IMR-90 (cell line): ENCODE results near the gene KLHL29.

Experiments used
- BHLHE40 ChIP-seq: fragments of 150-350 bp; IDR thresholded peaks from 2 replicates; pipeline ENCODE4 v1.6.1; 2016; ENCODE audit warnings: mild to moderate bottlenecking, low read depth, low read length
- CEBPB ChIP-seq: IDR thresholded peaks from 2 replicates; pipeline ENCODE4 v1.6.1; 2012; ENCODE audit warnings: low read depth, low read length, improper control_type of control experiment
- FOS ChIP-seq: fragments of 150-350 bp; IDR thresholded peaks from 2 replicates; pipeline ENCODE4 v1.6.1; 2016; ENCODE audit warnings: low read depth, low read length
- NFE2L2 ChIP-seq: fragments of 150-350 bp; IDR thresholded peaks from 2 replicates; pipeline ENCODE4 v1.6.1; 2016; ENCODE audit warnings: low read depth, mild to moderate bottlenecking, low read length
- POLR2A ChIP-seq: IDR thresholded peaks from 2 replicates; pipeline ENCODE4 v1.6.1; 2012; ENCODE audit warnings: mild to moderate bottlenecking, low read depth, low read length
- RAD21 ChIP-seq: IDR thresholded peaks from 2 replicates; pipeline ENCODE4 v1.6.1; 2012; ENCODE audit warnings: low read length, improper control_type of control experiment
- RFX5 ChIP-seq: IDR thresholded peaks from 2 replicates; pipeline ENCODE4 v1.8.0; 2012; ENCODE audit warnings: low read depth, mild to moderate bottlenecking, low read length, moderate library complexity
- TF ChIP-seq, protein P1 (sequence below): conservative IDR thresholded peaks from 2 replicates; pipeline ENCODE4 v1.5.1; 2012; ENCODE audit warnings: mild to moderate bottlenecking, low read depth, low read length, improper control_type of control experiment

DNA sequence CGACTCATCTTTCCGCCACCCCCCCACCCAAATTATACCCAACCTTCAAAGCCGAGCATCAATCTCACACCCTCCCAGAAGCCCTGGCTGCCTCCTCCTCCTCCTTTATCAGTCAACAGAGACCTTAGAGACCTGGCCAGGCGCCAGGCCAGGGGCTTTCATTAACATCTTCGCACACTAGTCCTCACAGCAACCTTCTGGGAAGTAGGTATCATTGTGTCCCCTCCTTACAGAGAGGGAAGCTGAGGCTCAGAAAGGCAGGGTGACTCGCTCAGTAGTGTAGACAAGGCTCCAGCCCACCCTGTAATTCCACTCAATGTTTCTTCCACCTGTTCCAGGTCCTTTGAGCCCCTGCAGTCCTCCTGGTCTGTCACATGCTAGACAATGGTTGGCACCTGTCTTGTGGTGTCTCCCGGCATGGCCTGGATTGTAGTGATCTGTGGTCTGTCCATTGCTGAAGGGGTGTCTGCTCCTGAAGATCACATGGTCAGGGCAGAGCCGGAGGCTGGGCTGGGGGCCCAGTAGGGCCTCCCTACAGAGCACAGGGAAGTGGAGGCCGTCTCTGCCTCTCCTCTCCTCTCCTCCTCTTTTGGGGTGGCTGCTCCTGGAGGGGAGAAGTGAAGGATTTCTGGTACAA is 36.0 kb downstream of the KLHL29 start:
- TF ChIP-seq, protein P1, sequence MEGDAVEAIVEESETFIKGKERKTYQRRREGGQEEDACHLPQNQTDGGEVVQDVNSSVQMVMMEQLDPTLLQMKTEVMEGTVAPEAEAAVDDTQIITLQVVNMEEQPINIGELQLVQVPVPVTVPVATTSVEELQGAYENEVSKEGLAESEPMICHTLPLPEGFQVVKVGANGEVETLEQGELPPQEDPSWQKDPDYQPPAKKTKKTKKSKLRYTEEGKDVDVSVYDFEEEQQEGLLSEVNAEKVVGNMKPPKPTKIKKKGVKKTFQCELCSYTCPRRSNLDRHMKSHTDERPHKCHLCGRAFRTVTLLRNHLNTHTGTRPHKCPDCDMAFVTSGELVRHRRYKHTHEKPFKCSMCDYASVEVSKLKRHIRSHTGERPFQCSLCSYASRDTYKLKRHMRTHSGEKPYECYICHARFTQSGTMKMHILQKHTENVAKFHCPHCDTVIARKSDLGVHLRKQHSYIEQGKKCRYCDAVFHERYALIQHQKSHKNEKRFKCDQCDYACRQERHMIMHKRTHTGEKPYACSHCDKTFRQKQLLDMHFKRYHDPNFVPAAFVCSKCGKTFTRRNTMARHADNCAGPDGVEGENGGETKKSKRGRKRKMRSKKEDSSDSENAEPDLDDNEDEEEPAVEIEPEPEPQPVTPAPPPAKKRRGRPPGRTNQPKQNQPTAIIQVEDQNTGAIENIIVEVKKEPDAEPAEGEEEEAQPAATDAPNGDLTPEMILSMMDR, result no peak
- TF ChIP-seq POLR2A (no peak), RAD21 (no peak), NFE2L2 (no peak), CEBPB (no peak), BHLHE40 (no peak), RFX5 (no peak), FOS (no peak)
